Measurements from ENCODE around the gene ECI2. TPM values are rescaled to one million over a fixed set of nuclear protein-coding genes. Genes with fewer than 3 reads are reported as not detected.

The ECI2 gene
- total RNA-seq, 1 donor from 2014 or later, result 84.7 TPM

GRCh38 chr6:4167123-4167522, 31.7 kb upstream of the ECI2 start:
- no peaks in the 10 kb centered on the region for H3K27me3 ChIP-seq
- DNase-seq (ENCODE audit: low spot score in 2 of 2), result no peak
- no peak overlapping the region for H3K27ac ChIP-seq
- no peaks in the 10 kb centered on the region for H3K9me3 ChIP-seq
- TF ChIP-seq CTCF (IDR thresholded peaks at IDR 0.05), result no peak
- no peak overlapping the region for H3K4me3 ChIP-seq
- H3K4me1 ChIP-seq, result no peaks in the 10 kb centered on the region
- no peaks in the 10 kb centered on the region for H3K36me3 ChIP-seq
- intact Hi-C loops (cut with DNase I), result no loop called here

- Histone ChIP-seq H3K4me3 (no peak overlapping the region), H3K4me1 (no peaks in the 10 kb centered on the region), H3K27ac (no peak overlapping the region), H3K27me3 (no peaks in the 10 kb centered on the region), H3K36me3 (no peaks in the 10 kb centered on the region), H3K9me3 (no peaks in the 10 kb centered on the region)
- DNase-seq (ENCODE audit: low spot score in 2 of 2), result no peak
- intact Hi-C loops (cut with DNase I), result no loop called here
- TF ChIP-seq CTCF (IDR thresholded peaks at IDR 0.05), result no peak
Measured at GRCh38 chr6:4164456-4164855, 29.1 kb upstream of the ECI2 start.

DNA sequence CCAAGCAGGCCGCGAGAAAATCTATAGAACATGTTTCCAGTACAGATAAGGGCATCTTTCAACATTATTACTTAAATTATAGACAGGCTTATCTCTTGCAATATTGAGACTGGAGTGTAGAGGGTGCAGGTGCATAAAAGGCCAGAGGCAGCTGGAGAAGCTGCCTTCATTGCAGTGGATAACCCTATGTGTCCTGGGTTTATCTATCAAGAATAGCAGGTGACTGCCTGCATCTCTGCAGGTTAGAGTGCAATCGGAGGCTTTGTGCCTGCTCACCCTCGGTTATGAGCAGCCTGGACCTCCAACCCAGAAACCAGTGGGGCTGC, 28.7 kb upstream of the ECI2 start:
- no peaks in the 10 kb centered on the region for H3K9me3 ChIP-seq
- H3K27ac ChIP-seq, result no peak overlapping the region
- no peaks in the 10 kb centered on the region for H3K36me3 ChIP-seq
- H3K4me3 ChIP-seq, result no peak overlapping the region
- no peak for TF ChIP-seq CTCF (IDR thresholded peaks at IDR 0.05)
- H3K4me1 ChIP-seq, result no peaks in the 10 kb centered on the region
- no peak for DNase-seq (ENCODE audit: low spot score in 2 of 2)
- intact Hi-C loops (cut with DNase I), result no loop called here
- no peaks in the 10 kb centered on the region for H3K27me3 ChIP-seq

- H3K27me3 ChIP-seq, result no peaks in the 10 kb centered on the region
- no peak overlapping the region for H3K27ac ChIP-seq
- TF ChIP-seq CTCF (IDR thresholded peaks at IDR 0.05), result no peak
- DNase-seq (ENCODE audit: low spot score in 2 of 2), result no peak
- H3K9me3 ChIP-seq, result no peaks in the 10 kb centered on the region
- intact Hi-C loops (cut with DNase I), result no loop called here
- no peaks in the 10 kb centered on the region for H3K4me1 ChIP-seq
- H3K36me3 ChIP-seq, result no peaks in the 10 kb centered on the region
- H3K4me3 ChIP-seq, result no peak overlapping the region
Measured at GRCh38 chr6:4163408-4164116, 28.2 kb upstream of the ECI2 start.

- no peak for DNase-seq (ENCODE audit: low spot score in 2 of 2)
- H3K27ac ChIP-seq, result no peak overlapping the region
- H3K4me1 ChIP-seq, result no peaks in the 10 kb centered on the region
- H3K4me3 ChIP-seq, result no peak overlapping the region
- TF ChIP-seq CTCF (IDR thresholded peaks at IDR 0.05), result no peak
- intact Hi-C loops (cut with DNase I), result no loop called here
- no peaks in the 10 kb centered on the region for H3K9me3 ChIP-seq
- H3K36me3 ChIP-seq, result no peaks in the 10 kb centered on the region
- H3K27me3 ChIP-seq, result no peaks in the 10 kb centered on the region
Measured at GRCh38 chr6:4162370-4162769, 27.0 kb upstream of the ECI2 start.

DNA sequence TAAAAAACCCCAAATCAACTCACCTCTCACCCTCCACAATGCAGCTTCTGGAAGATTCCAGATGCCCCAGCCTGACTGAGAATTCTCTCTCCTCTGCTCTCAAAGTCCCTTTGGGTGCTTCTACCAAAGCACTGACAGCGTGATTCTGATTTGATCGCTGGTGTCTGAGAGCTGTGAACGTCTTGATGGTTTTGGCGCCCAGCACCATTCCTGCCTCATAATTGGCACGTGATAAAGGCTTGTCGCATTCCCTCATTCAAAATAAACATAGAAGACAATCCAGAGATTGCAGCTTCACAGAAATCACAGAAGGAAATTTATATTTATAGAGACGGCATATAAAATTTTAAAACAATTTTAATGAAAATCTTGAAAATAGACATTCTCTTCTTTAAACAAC, 24.1 kb upstream of the ECI2 start:
- Histone ChIP-seq H3K4me3 (no peak overlapping the region), H3K9me3 (no peaks in the 10 kb centered on the region), H3K27me3 (no peaks in the 10 kb centered on the region), H3K4me1 (no peaks in the 10 kb centered on the region), H3K27ac (no peak overlapping the region), H3K36me3 (no peaks in the 10 kb centered on the region)
- intact Hi-C loops (cut with DNase I), result loop anchor here (5.0 kb wide), 1 partner anchor 882 kb away; no protein-coding TSS in a partner anchor
- no peak for DNase-seq (ENCODE audit: low spot score in 2 of 2)
- no peak for TF ChIP-seq CTCF (IDR thresholded peaks at IDR 0.05)
